GM23248 (cell line): ENCODE measurements around the gene GASK1A.

ENCODE experiments used
- EZH2 ChIP-seq: fragments of 200-600 bp; sonication (generic); IDR thresholded peaks from 2 replicates; pipeline ENCODE4 v1.6.1; 2018; ENCODE audit warnings: antibody characterized with exemption, mild to moderate bottlenecking; ENCODE audit not compliant: insufficient read depth, poor library complexity, severe bottlenecking
- EZH2phosphoT487 ChIP-seq: fragments of 200-600 bp; sonication (generic); IDR thresholded peaks from 2 replicates; pipeline ENCODE4 v1.6.1; 2018; ENCODE audit warnings: antibody characterized with exemption, moderate library complexity, mild to moderate bottlenecking, low read depth; ENCODE audit not compliant: insufficient read depth

GRCh38 chr3:43005981-43006380, 26.9 kb downstream of the GASK1A start:
- TF ChIP-seq EZH2 (no peak), EZH2phosphoT487 (no peak)
